HepG2 (cell line): ENCODE measurements around the gene HNF1B.

Experiments
- POLR2AphosphoS5 ChIP-seq: IDR thresholded peaks from 2 replicates; pipeline ENCODE4 v1.6.1; 2012; ENCODE audit warnings: low read depth, low read length
- ZNF292 ChIP-seq: sonication (generic); formaldehyde crosslinking; IDR thresholded peaks from 2 replicates; pipeline ENCODE4 v1.8.1; 2022; ENCODE audit warnings: mild to moderate bottlenecking, low read depth, missing genetic modification reagents, borderline replicate concordance

GRCh38 chr17:37694734-37695133, 50.1 kb downstream of the HNF1B start:
- TF ChIP-seq POLR2AphosphoS5 (no peak), ZNF292 (CRISPR knock-in tag) (no peak)
